Measurements from ENCODE around the gene HDAC4. TPM values are rescaled to one million over a fixed set of nuclear protein-coding genes. Genes with fewer than 3 reads are reported as not detected.

The HDAC4 gene
- total and polyA plus RNA-seq, 2 of the 8 experiments (the other 6 are each of a cell fraction or from before 2014, with no cell fraction given): 15.4 to 31.5 TPM

DNA sequence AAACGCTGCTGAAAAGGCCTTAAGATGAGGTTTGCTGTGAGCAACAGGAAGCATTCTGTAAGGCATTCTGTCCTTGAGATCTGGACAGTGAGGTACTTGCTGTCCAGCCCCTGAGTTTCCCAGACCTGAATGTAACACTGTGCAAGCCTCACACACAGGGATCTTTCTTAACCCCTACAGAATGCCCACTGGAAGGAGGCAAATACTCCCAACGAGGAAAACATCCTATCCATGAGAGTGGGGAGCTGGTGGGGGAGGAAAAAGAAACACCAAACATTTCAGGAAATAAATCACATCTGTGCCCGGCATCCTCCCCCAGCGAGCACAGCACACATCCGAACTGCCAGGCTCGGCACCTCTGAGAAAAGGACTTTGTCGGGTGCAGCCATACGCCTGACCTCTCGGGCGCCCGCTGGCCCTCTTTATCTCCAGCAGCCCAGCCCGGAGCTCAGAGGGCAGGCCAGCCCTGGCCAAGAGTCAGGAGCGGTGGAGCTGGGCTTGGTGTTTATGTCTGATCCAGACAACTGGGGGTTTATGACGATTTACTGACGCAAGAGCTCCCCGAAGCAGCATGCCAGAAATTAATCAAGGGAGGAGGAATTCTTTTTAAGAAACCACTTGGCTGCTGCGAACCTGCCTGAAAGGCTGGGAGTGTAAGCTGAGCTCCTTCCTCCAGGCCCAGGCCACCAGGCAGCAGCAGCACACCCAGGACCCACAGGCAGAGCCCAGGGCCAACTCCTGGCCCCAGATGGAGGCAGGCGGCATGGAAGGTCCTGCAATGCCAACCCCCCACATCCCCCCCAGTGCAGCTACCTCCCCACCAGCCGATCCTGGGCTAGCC is 72.2 kb downstream of the HDAC4 start:
- POLR2A ChIA-PET (ENCODE audit: partially characterized antibody): interaction anchor here (0.7 to 1.4 kb wide), 4 partner anchors 16 to 27 kb away, joined by 3 read pairs; no protein-coding TSS in a partner anchor
- DNase-seq (ENCODE audit: low read depth in 1 of 2, low spot score in 2 of 2): peak in 1 of 2 experiments; percentile 47

More for the DNA sequence above, 72.2 kb downstream of the HDAC4 start:
- Histone ChIP-seq H2BK15ac (ENCODE audit: low read length) (no peak overlapping the region), H4K5ac (ENCODE audit: insufficient read length, low read depth, low read length) (no peak overlapping the region), H2AFZ (ENCODE audit: low read length) (no peak overlapping the region), H3K4me1 (replicated peaks in 1 of 4; ENCODE audit: control insufficient read depth in 3 of 4, insufficient read depth in 4 of 4, low read length in 3 of 4) (peaks cover 0 to 15% (median 7%) of the 10 kb centered on the region in 4 experiments; a peak in 4 of 7 replicates), H3K9ac (replicated peaks in 1 of 4; ENCODE audit: extremely low read depth in 1 of 4, low read depth in 3 of 4, low read length in 3 of 4) (no peak overlapping the region), H3K14ac (ENCODE audit: insufficient read length) (no peak overlapping the region), H3K23me2 (ENCODE audit: low read depth, low read length) (no peaks in the 10 kb centered on the region), H3K27me3 (replicated peaks in 1 of 4; ENCODE audit: control insufficient read depth in 3 of 4, extremely low read depth in 1 of 4, insufficient read depth in 3 of 4, low read length in 3 of 4) (no peaks in the 10 kb centered on the region), H4K8ac (ENCODE audit: extremely low read depth, insufficient read depth, low read length) (peak overlapping the region; percentile 57; the same call in 1 of the 2 replicates), H3K23ac (ENCODE audit: insufficient read length) (no peak overlapping the region), H2BK5ac (ENCODE audit: low read depth, low read length) (no peak overlapping the region), H2BK120ac (replicated peaks; ENCODE audit: low read depth, low read length) (no peak overlapping the region), H3K4ac (replicated peaks; ENCODE audit: insufficient read length, low read depth, low read length) (no peak overlapping the region), H3K79me2 (ENCODE audit: control insufficient read depth in 1 of 2, insufficient read depth in 2 of 2, low read length in 2 of 2) (peaks cover 0 to 87% of the 10 kb centered on the region in 2 experiments; a peak in 3 of 4 replicates), H2BK12ac (ENCODE audit: low read depth, low read length) (no peak overlapping the region), H2AK5ac (ENCODE audit: low read depth, low read length) (no peak overlapping the region), H3K9me3 (ENCODE audit: insufficient read depth in 2 of 2, low read depth in 1 of 2, low read length in 1 of 2) (no peaks in the 10 kb centered on the region), H3K4me3 (ENCODE audit: extremely low read depth in 1 of 4, insufficient read depth in 2 of 4, low read depth in 3 of 4, low read length in 4 of 4) (no peak overlapping the region), H3K18ac (ENCODE audit: extremely low read depth, low read length) (no peak overlapping the region), H3K27ac (ENCODE audit: low read depth, low read length) (peak overlapping the region; percentile 39; the same call in 1 of the 2 replicates), H3K56ac (replicated peaks; ENCODE audit: insufficient read length, low read depth, low read length) (no peak overlapping the region), H4K91ac (replicated peaks; ENCODE audit: insufficient read length, low read length) (no peak overlapping the region), H3K79me1 (ENCODE audit: low read depth, low read length) (peaks cover 9% of the 10 kb centered on the region), H3K4me2 (ENCODE audit: insufficient read depth in 1 of 2, low read depth in 2 of 2, low read length in 2 of 2) (no peak overlapping the region), H4K20me1 (replicated peaks in 1 of 2; ENCODE audit: control insufficient read depth in 1 of 2, insufficient read depth in 2 of 2, low read length in 2 of 2) (peaks cover 13 to 16% of the 10 kb centered on the region in 2 experiments), H2BK20ac (ENCODE audit: low read length) (no peak overlapping the region), H3K36me3 (ENCODE audit: control insufficient read depth in 2 of 4, insufficient read depth in 4 of 4, low read length in 3 of 4) (no peaks in the 10 kb centered on the region)
- CTCF ChIA-PET (ENCODE audit: partially characterized antibody): interaction anchor here (0.6 to 2.0 kb wide), 6 partner anchors 9 to 815 kb away, joined by 3 to 8 read pairs (median 4); no protein-coding TSS in a partner anchor
- no peak for FAIRE-seq
- 79% methylated on average over 17 of the region's 19 CpGs; no CpG with 5 or more reads in 1 of the 2 experiments for WGBS, 2 experiments (ENCODE audit: extremely low coverage in 1 of 2, insufficient coverage in 1 of 2, insufficient read length in 1 of 2, insufficient replicate concordance in 2 of 2, low coverage in 1 of 2, low lambda C conversion rate in 2 of 2, missing lambda C conversion rate in 1 of 2)
- no peak for TF ChIP-seq CBX8 (IDR thresholded peaks at IDR 0.05; ENCODE audit: borderline replicate concordance, low read depth, low read length)
- TF ChIP-seq EP300 (IDR thresholded peaks at IDR 0.05; ENCODE audit: borderline replicate concordance in 1 of 2, low read depth in 2 of 2, low read length in 2 of 2): no peak
- TF ChIP-seq, protein P1, sequence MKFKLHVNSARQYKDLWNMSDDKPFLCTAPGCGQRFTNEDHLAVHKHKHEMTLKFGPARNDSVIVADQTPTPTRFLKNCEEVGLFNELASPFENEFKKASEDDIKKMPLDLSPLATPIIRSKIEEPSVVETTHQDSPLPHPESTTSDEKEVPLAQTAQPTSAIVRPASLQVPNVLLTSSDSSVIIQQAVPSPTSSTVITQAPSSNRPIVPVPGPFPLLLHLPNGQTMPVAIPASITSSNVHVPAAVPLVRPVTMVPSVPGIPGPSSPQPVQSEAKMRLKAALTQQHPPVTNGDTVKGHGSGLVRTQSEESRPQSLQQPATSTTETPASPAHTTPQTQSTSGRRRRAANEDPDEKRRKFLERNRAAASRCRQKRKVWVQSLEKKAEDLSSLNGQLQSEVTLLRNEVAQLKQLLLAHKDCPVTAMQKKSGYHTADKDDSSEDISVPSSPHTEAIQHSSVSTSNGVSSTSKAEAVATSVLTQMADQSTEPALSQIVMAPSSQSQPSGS (IDR thresholded peaks at IDR 0.05; ENCODE audit: low read length): no peak
- no peak for TF ChIP-seq POLR2A (IDR thresholded peaks at IDR 0.05; ENCODE audit: control extremely low read depth in 1 of 2, low read depth in 2 of 2, low read length in 2 of 2)

Data from H1 (cell line).